NCI-H2029 (cell line): ENCODE measurements around the gene RAPGEF4.
A peak's percentile ranks its signal among the peaks of the same experiment; 100 is the strongest.

Experiments used
- DNase-seq: peaks from one replicate; lab custom pipeline; 2025; lab: John Stamatoyannopoulos, UW

Gene RAPGEF4

GRCh38 chr2:172938713-172939375, 203.2 kb downstream of the RAPGEF4 start:
- no peak for DNase-seq

GRCh38 chr2:172943539-172943938, 207.9 kb downstream of the RAPGEF4 start:
- no peak for DNase-seq

GRCh38 chr2:172944022-172944793, 208.6 kb downstream of the RAPGEF4 start:
- no peak for DNase-seq

GRCh38 chr2:172944794-172945509, 209.3 kb downstream of the RAPGEF4 start:
- DNase-seq, result no peak

- DNase-seq, result no peak
Observed at GRCh38 chr2:172945510-172945850, 209.8 kb downstream of the RAPGEF4 start.

GRCh38 chr2:172947461-172948153, 212.0 kb downstream of the RAPGEF4 start:
- no peak for DNase-seq

- DNase-seq, result no peak
Observed at GRCh38 chr2:172949522-172949921, 213.9 kb downstream of the RAPGEF4 start.

- no peak for DNase-seq
Observed at GRCh38 chr2:172950565-172950964, 214.9 kb downstream of the RAPGEF4 start.

GRCh38 chr2:172951554-172951953, 215.9 kb downstream of the RAPGEF4 start:
- no peak for DNase-seq

- no peak for DNase-seq
Observed at GRCh38 chr2:172953411-172953810, 217.8 kb downstream of the RAPGEF4 start.

GRCh38 chr2:172953970-172954852, 218.6 kb downstream of the RAPGEF4 start:
- DNase-seq, result no peak

GRCh38 chr2:172955587-172955986, 219.9 kb downstream of the RAPGEF4 start:
- no peak for DNase-seq

GRCh38 chr2:172957734-172958133, 222.1 kb downstream of the RAPGEF4 start:
- DNase-seq, result no peak

GRCh38 chr2:172962082-172962481, 226.4 kb downstream of the RAPGEF4 start:
- DNase-seq, result no peak

- DNase-seq, result no peak
Observed at GRCh38 chr2:172962824-172963223, 227.2 kb downstream of the RAPGEF4 start.

GRCh38 chr2:172964511-172965139, 229.0 kb downstream of the RAPGEF4 start:
- DNase-seq, result no peak

GRCh38 chr2:172965433-172966212, 230.0 kb downstream of the RAPGEF4 start:
- DNase-seq, result no peak

GRCh38 chr2:172967036-172967982, 231.7 kb downstream of the RAPGEF4 start:
- DNase-seq, result peak; percentile 23

GRCh38 chr2:172968061-172968469, 232.4 kb downstream of the RAPGEF4 start:
- DNase-seq, result peak; percentile 38
